ENCODE measurements around the gene TNP1.

The TNP1 gene

GRCh38 chr2:216873573-216873972 lies 13.7 kb upstream of the TNP1 start:
- DNase-seq (ENCODE audit: low read depth in 2 of 2): no peak

GRCh38 chr2:216872624-216873023 lies 12.8 kb upstream of the TNP1 start:
- DNase-seq (ENCODE audit: low read depth in 2 of 2): no peak

- DNase-seq (ENCODE audit: low read depth in 2 of 2): no peak
These were observed 12.2 kb upstream of the TNP1 start for GRCh38 chr2:216872040-216872439.

GRCh38 chr2:216871333-216871934 lies 11.6 kb upstream of the TNP1 start:
- no peak for DNase-seq (ENCODE audit: low read depth in 2 of 2)

- DNase-seq (ENCODE audit: low read depth in 2 of 2): no peak
These were observed 10.9 kb upstream of the TNP1 start for GRCh38 chr2:216870508-216871332.

GRCh38 chr2:216866515-216867095 lies 6.7 kb upstream of the TNP1 start:
- no peak for DNase-seq (ENCODE audit: low read depth in 2 of 2)

- no peak for DNase-seq (ENCODE audit: low read depth in 2 of 2)
These were observed 5.8 kb upstream of the TNP1 start for GRCh38 chr2:216865658-216866057.

- DNase-seq (ENCODE audit: low read depth in 2 of 2): no peak
These were observed 4.1 kb upstream of the TNP1 start for GRCh38 chr2:216863946-216864345.

GRCh38 chr2:216862628-216863398 lies 2.9 kb upstream of the TNP1 start:
- DNase-seq (ENCODE audit: low read depth in 2 of 2): no peak

GRCh38 chr2:216860426-216861137 lies 718 bp upstream of the TNP1 start:
- no peak for DNase-seq (ENCODE audit: low read depth in 2 of 2)

- no peak for DNase-seq (ENCODE audit: low read depth in 2 of 2)
These were observed 1.6 kb downstream of the TNP1 start for GRCh38 chr2:216858312-216858711.

- peak in 1 of 2 donors; percentile 5 for DNase-seq (ENCODE audit: low read depth in 2 of 2)
These were observed 2.7 kb downstream of the TNP1 start for GRCh38 chr2:216857131-216857550.

GRCh38 chr2:216856406-216857065 lies 3.3 kb downstream of the TNP1 start:
- DNase-seq (ENCODE audit: low read depth in 2 of 2): no peak

GRCh38 chr2:216855605-216856004 lies 4.3 kb downstream of the TNP1 start:
- DNase-seq (ENCODE audit: low read depth in 2 of 2): no peak

- no peak for DNase-seq (ENCODE audit: low read depth in 2 of 2)
These were observed 4.8 kb downstream of the TNP1 start for GRCh38 chr2:216855079-216855478.

- no peak for DNase-seq (ENCODE audit: low read depth in 2 of 2)
These were observed 8.3 kb downstream of the TNP1 start for GRCh38 chr2:216851486-216852090.

- DNase-seq (ENCODE audit: low read depth in 2 of 2): no peak
These were observed 9.1 kb downstream of the TNP1 start for GRCh38 chr2:216850665-216851322.

- DNase-seq (ENCODE audit: low read depth in 2 of 2): peak in 1 of 2 donors; percentile 9
These were observed 9.9 kb downstream of the TNP1 start for GRCh38 chr2:216849987-216850386.

GRCh38 chr2:216845426-216845825 lies 14.4 kb downstream of the TNP1 start:
- no peak for DNase-seq (ENCODE audit: low read depth in 2 of 2)

GRCh38 chr2:216842636-216843035 lies 17.2 kb downstream of the TNP1 start:
- no peak for DNase-seq (ENCODE audit: low read depth in 2 of 2)
